OCI-LY1 (cell line): ENCODE measurements around the gene VDR.

Source experiments
- H2AFZ ChIP-seq: fragments of 200-600 bp; sonication (generic), shearing (Covaris generic); 2 replicates; pipeline ENCODE4 v1.6.0; 2014; ENCODE audit warnings: antibody characterized with exemption, mild to moderate bottlenecking, low read length
- H3F3A ChIP-seq: fragments of 200-600 bp; sonication (generic), shearing (Covaris generic); 2 replicates; pipeline ENCODE4 v1.6.0; 2014; ENCODE audit warnings: mild to moderate bottlenecking, antibody characterized with exemption, low read length, moderate library complexity; ENCODE audit not compliant: insufficient read depth
- H3K27ac ChIP-seq: fragments of 200-600 bp; sonication (generic); 2 replicates; pipeline ENCODE4 v1.5.1; 2014; ENCODE audit warnings: low read length, mixed run types, mild to moderate bottlenecking, low read depth; ENCODE audit not compliant: poor library complexity, severe bottlenecking
- H3K27me3 ChIP-seq: fragments of 200-600 bp; sonication (generic); 2 replicates; pipeline ENCODE4 v1.6.0; 2014; ENCODE audit warnings: antibody characterized with exemption, mild to moderate bottlenecking, low read length, moderate library complexity; ENCODE audit not compliant: insufficient read depth
- H3K36me3 ChIP-seq: fragments of 200-600 bp; sonication (generic); 2 replicates; pipeline ENCODE4 v1.6.1; 2014; ENCODE audit warnings: mild to moderate bottlenecking, antibody characterized with exemption, low read length, moderate library complexity, mixed read lengths; ENCODE audit not compliant: insufficient read depth
- H3K4me1 ChIP-seq: fragments of 200-600 bp; sonication (generic); 2 replicates; pipeline ENCODE4 v1.5.1; 2014; ENCODE audit warnings: mild to moderate bottlenecking, low read length, moderate library complexity; ENCODE audit not compliant: insufficient read depth, severe bottlenecking
- H3K4me2 ChIP-seq: fragments of 200-600 bp; sonication (generic), shearing (Covaris generic); 2 replicates; pipeline ENCODE4 v1.6.1; 2014; ENCODE audit warnings: low read length
- H3K4me3 ChIP-seq: fragments of 200-600 bp; sonication (generic); 2 replicates; pipeline ENCODE4 v1.5.1; 2014; ENCODE audit warnings: low read length, low read depth, mild to moderate bottlenecking, mixed read lengths; ENCODE audit not compliant: poor library complexity, severe bottlenecking
- H3K79me2 ChIP-seq: fragments of 200-600 bp; shearing (Covaris generic); 2 replicates; pipeline ENCODE4 v1.6.1; 2016; ENCODE audit warnings: mixed run types, low read length, mixed read lengths; ENCODE audit not compliant: insufficient read depth
- H3K9ac ChIP-seq: fragments of 200-600 bp; sonication (generic), shearing (Covaris generic); 2 replicates; pipeline ENCODE4 v1.6.1; 2014; ENCODE audit warnings: mild to moderate bottlenecking, low read length, mixed read lengths
- H3K9me2 ChIP-seq: fragments of 200-600 bp; sonication (generic), shearing (Covaris generic); 2 replicates; pipeline ENCODE4 v1.6.1; 2014; ENCODE audit warnings: low read depth, mild to moderate bottlenecking, low read length, mixed read lengths
- H3K9me3 ChIP-seq: fragments of 200-600 bp; shearing (Covaris generic); 2 replicates; pipeline ENCODE4 v1.6.1; 2014; ENCODE audit warnings: low read length, mixed read lengths
- H4K20me1 ChIP-seq: fragments of 200-600 bp; sonication (generic), shearing (Covaris generic); 2 replicates; pipeline ENCODE4 v1.6.0; 2016; ENCODE audit warnings: mild to moderate bottlenecking, low read length; ENCODE audit not compliant: insufficient read depth
- EZH2 ChIP-seq: fragments of 200-600 bp; sonication (generic), shearing (Covaris generic); IDR thresholded peaks from 2 replicates; pipeline ENCODE4 v1.8.0; 2017; ENCODE audit warnings: borderline replicate concordance, mixed run types, mild to moderate bottlenecking, antibody characterized with exemption, low read length, moderate library complexity, mixed read lengths
- TF ChIP-seq, protein P1 (sequence below): fragments of 200-600 bp; sonication (generic), shearing (Covaris generic); IDR thresholded peaks from 2 replicates; pipeline ENCODE4 v1.5.1; 2017; ENCODE audit warnings: mild to moderate bottlenecking, antibody characterized with exemption, low read length, moderate library complexity, mixed read lengths

VDR gene

DNA sequence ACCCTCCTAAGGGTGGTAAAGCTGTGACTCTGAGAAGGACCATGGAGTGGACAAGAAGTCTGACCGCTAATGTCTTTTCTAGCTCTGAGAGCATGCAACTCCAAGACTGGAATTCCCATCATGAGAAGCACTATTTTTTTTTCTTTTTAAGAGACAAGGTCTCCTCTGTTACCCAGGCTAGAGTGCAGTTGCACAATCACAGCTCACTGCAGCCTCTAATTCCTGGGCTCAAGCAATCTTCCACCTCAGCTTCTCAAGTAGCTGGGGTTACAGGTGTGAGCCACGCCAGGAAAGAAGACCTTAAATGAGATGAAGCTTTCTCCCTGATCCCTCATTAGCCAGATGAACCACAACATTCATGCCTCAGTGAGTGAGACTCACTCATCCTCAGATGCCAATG lies 19.2 kb downstream of the VDR start:
- Histone ChIP-seq H3K4me1 (peaks cover 13% of the 10 kb centered on the region), H4K20me1 (no peaks in the 10 kb centered on the region), H3K9me2 (no peaks in the 10 kb centered on the region), H3K9me3 (no peaks in the 10 kb centered on the region), H3F3A (no peaks in the 10 kb centered on the region), H3K4me2 (no peak overlapping the region), H3K4me3 (no peak overlapping the region), H3K9ac (no peak overlapping the region), H3K79me2 (no peaks in the 10 kb centered on the region), H2AFZ (no peak overlapping the region), H3K36me3 (no peaks in the 10 kb centered on the region), H3K27me3 (peaks cover 11% of the 10 kb centered on the region), H3K27ac (no peak overlapping the region)
- TF ChIP-seq, protein P1, sequence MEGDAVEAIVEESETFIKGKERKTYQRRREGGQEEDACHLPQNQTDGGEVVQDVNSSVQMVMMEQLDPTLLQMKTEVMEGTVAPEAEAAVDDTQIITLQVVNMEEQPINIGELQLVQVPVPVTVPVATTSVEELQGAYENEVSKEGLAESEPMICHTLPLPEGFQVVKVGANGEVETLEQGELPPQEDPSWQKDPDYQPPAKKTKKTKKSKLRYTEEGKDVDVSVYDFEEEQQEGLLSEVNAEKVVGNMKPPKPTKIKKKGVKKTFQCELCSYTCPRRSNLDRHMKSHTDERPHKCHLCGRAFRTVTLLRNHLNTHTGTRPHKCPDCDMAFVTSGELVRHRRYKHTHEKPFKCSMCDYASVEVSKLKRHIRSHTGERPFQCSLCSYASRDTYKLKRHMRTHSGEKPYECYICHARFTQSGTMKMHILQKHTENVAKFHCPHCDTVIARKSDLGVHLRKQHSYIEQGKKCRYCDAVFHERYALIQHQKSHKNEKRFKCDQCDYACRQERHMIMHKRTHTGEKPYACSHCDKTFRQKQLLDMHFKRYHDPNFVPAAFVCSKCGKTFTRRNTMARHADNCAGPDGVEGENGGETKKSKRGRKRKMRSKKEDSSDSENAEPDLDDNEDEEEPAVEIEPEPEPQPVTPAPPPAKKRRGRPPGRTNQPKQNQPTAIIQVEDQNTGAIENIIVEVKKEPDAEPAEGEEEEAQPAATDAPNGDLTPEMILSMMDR: no peak
- TF ChIP-seq EZH2: no peak

DNA sequence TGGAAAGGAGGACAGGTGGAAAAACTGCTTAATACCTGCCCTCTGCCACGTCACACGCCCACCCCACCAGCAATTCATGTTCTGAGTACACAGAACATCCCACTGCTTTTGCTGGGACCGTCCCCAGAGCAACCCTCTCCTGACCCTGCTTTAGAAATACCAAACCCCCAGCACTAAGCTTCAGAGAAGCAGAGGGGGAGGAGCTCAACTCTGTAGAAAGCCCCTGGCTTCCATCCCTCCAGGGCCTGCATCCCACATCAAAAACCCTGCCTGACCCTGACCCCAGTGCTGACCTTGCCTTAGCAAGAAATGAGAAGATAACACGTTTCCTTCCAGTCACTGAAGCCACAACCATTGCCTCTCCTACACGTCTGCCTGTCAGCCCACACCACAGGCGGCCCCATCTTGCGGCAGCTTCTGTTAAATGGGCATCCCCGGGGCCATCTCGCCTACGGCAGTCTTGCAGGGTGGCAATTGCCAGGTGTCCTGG lies 19.7 kb downstream of the VDR start:
- H3K4me2 ChIP-seq: no peak overlapping the region
- H3K9ac ChIP-seq: no peak overlapping the region
- H3K36me3 ChIP-seq: no peaks in the 10 kb centered on the region
- no peaks in the 10 kb centered on the region for H3K79me2 ChIP-seq
- no peak overlapping the region for H3K27ac ChIP-seq
- H4K20me1 ChIP-seq: no peaks in the 10 kb centered on the region
- no peaks in the 10 kb centered on the region for H3K9me2 ChIP-seq
- H3F3A ChIP-seq: no peaks in the 10 kb centered on the region
- no peak for TF ChIP-seq EZH2
- TF ChIP-seq, protein P1: no peak
- H2AFZ ChIP-seq: no peak overlapping the region
- no peaks in the 10 kb centered on the region for H3K9me3 ChIP-seq
- peaks cover 11% of the 10 kb centered on the region for H3K27me3 ChIP-seq
- no peak overlapping the region for H3K4me3 ChIP-seq
- H3K4me1 ChIP-seq: peaks cover 13% of the 10 kb centered on the region

DNA sequence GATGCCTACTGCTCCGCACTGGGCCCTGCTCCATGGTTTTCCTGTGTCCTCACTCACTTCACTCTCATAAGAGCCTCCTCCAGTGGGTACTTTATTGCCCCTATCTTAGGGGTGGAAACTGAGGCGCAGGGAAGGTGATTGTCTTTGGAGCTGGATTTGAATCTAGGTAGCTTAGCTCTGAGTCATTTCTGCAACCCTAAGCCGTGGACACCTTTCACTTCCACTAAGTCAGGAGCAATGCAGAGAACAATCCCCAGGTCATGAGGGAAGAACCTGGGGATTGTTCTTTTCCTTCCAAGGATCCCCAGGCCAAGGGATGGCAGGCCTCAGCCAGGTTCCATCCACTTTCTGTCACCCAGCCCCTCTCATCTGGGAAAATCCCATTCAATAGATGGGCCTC lies 20.3 kb downstream of the VDR start:
- no peak overlapping the region for H3K9ac ChIP-seq
- peaks cover 13% of the 10 kb centered on the region for H3K4me1 ChIP-seq
- TF ChIP-seq, protein P1: no peak
- no peaks in the 10 kb centered on the region for H3K9me2 ChIP-seq
- no peaks in the 10 kb centered on the region for H3K79me2 ChIP-seq
- no peaks in the 10 kb centered on the region for H3K9me3 ChIP-seq
- H3K4me3 ChIP-seq: no peak overlapping the region
- H3K27ac ChIP-seq: no peak overlapping the region
- H4K20me1 ChIP-seq: no peaks in the 10 kb centered on the region
- no peak overlapping the region for H3K4me2 ChIP-seq
- H2AFZ ChIP-seq: no peak overlapping the region
- H3K36me3 ChIP-seq: no peaks in the 10 kb centered on the region
- peaks cover 11% of the 10 kb centered on the region for H3K27me3 ChIP-seq
- H3F3A ChIP-seq: no peaks in the 10 kb centered on the region
